HepG2 (cell line): ENCODE results near the gene WDR20. TPM values are rescaled to one million over a fixed set of nuclear protein-coding genes. Genes with fewer than 3 reads are reported as not detected.

Source experiments
- ATAC-seq: fragments of 200-7000 bp; cut with Tn5 transposase; 3 replicates; pipeline ENCODE4 v1.9.1; 2020; ENCODE audit warnings: mild to moderate bottlenecking, moderate library complexity
- BruUV-seq: library from RNA; stranded (reverse); fragments of 400-500 nt; replicated peaks from 2 replicates; lab custom pipeline; 2021; lab: Mats Ljungman, UMichigan
- CTCF ChIA-PET: fragments of 300-600 bp; formaldehyde crosslinking; extraction: SDS; loops from one replicate; lab custom pipeline; 2021; ENCODE audit warnings: low total read pairs, inconsistent platforms, low intra/inter-chr PET ratio; lab: Yijun Ruan, JAX
- POLR2A ChIA-PET: fragments of 350-600 bp; sonication (Branson Sonifier 250); formaldehyde crosslinking; loops from one replicate; lab custom pipeline; 2020; ENCODE audit warnings: antibody characterized with exemption, inconsistent platforms; lab: Yijun Ruan, JAX
- DNase-seq: peaks from one replicate; pipeline ENCODE4 v3.0.0-alpha.2; 2015; ENCODE audit warnings: low spot score
- FAIRE-seq: peaks from 3 replicates; lab custom pipeline; 2011; peaks lifted over from hg19 to GRCh38; lab: Jason Lieb, UNC
- H2AFZ ChIP-seq: one replicate; pipeline ENCODE4 v1.6.1; 2011; ENCODE audit warnings: low read length, inconsistent platforms
- H3K27ac ChIP-seq: fragments of 300-600 bp; 3 replicates; pipeline ENCODE4 v1.8.0; 2011; ENCODE audit warnings: mixed run types, mild to moderate bottlenecking, mixed read lengths, low read length, inconsistent platforms; ENCODE audit not compliant: insufficient read depth; ENCODE audit errors: extremely low read length
- H3K27me3 ChIP-seq, 2 experiments: fragments of 200-600 bp in 1 of 2; 2 replicates in 1 of 2; 3 replicates in 1 of 2; pipeline versions ENCODE4 v1.6.0 to v1.8.0; 2011; ENCODE audit warnings: low read length in 2 of 2, mild to moderate bottlenecking in 2 of 2, moderate library complexity in 2 of 2, inconsistent platforms in 1 of 2; ENCODE audit not compliant: insufficient read depth in 2 of 2, control insufficient read depth in 1 of 2
- H3K36me3 ChIP-seq, 2 experiments: fragments of 200-600 bp in 1 of 2; replicated peaks in 1 of 2; 2 replicates in 1 of 2; 3 replicates in 1 of 2; pipeline versions ENCODE4 v1.5.1 to v1.8.0; 2011; ENCODE audit warnings: low read length in 2 of 2, inconsistent platforms in 1 of 2; ENCODE audit not compliant: insufficient read depth in 2 of 2, control insufficient read depth in 1 of 2
- H3K4me1 ChIP-seq: 2 replicates; pipeline ENCODE4 v1.5.1; 2012; ENCODE audit warnings: low read length, inconsistent platforms; ENCODE audit not compliant: insufficient read depth
- H3K4me2 ChIP-seq: 2 replicates; pipeline ENCODE4 v1.6.0; 2011; ENCODE audit warnings: low read depth, low read length, inconsistent platforms
- H3K4me3 ChIP-seq, 3 experiments: fragments of 200-600 bp in 1 of 3; sonication (generic), shearing (Covaris generic) in 1 of 3; replicated peaks in 1 of 3; 2 replicates each; pipeline ENCODE4 v1.5.1; 2011 to 2016; ENCODE audit warnings: low read length in 3 of 3, inconsistent platforms in 2 of 3, low read depth in 2 of 3, mild to moderate bottlenecking in 2 of 3, control low read depth in 1 of 3, mixed read lengths in 1 of 3; ENCODE audit not compliant: insufficient read depth in 1 of 3
- H3K79me2 ChIP-seq: one replicate; pipeline ENCODE4 v1.6.1; 2011; ENCODE audit warnings: low read length, inconsistent platforms; ENCODE audit not compliant: insufficient read depth
- H3K9ac ChIP-seq: 2 replicates; pipeline ENCODE4 v1.6.0; 2011; ENCODE audit warnings: mild to moderate bottlenecking, low read depth, low read length, inconsistent platforms; ENCODE audit not compliant: insufficient read depth
- H3K9me3 ChIP-seq: 2 replicates; pipeline ENCODE4 v1.5.1; 2012; ENCODE audit warnings: mild to moderate bottlenecking, low read length
- H4K20me1 ChIP-seq: 2 replicates; pipeline ENCODE4 v1.6.0; 2011; ENCODE audit warnings: inconsistent platforms, mild to moderate bottlenecking, low read length, moderate library complexity; ENCODE audit not compliant: insufficient read depth
- HNRNPH1 ChIP-seq: fragments of 200-400 bp; formaldehyde crosslinking; optimal IDR thresholded peaks from 2 replicates; pipeline ENCODE3; 2017; ENCODE audit warnings: mild to moderate bottlenecking, low read depth, low read length
- KDM6A ChIP-seq: IDR thresholded peaks from 2 replicates; pipeline ENCODE4 v1.6.1; 2016; ENCODE audit warnings: low read depth
- ZNF605 ChIP-seq: sonication (generic); formaldehyde crosslinking; IDR thresholded peaks from 2 replicates; pipeline ENCODE4 v1.8.0; 2022; ENCODE audit warnings: mild to moderate bottlenecking, missing genetic modification reagents
- ZNF660 ChIP-seq: sonication (generic); formaldehyde crosslinking; IDR thresholded peaks from 2 replicates; pipeline ENCODE4 v1.5.1; 2020; ENCODE audit warnings: mild to moderate bottlenecking, low read depth, missing genetic modification reagents, borderline replicate concordance
- ZNF746 ChIP-seq: sonication (generic); formaldehyde crosslinking; IDR thresholded peaks from 2 replicates; pipeline ENCODE4 v1.8.0; 2022; ENCODE audit warnings: mild to moderate bottlenecking, missing genetic modification reagents
- WGBS: methylation state at CpG from one replicate; pipeline ENCODE4 v1.1.6; 2017; ENCODE audit warnings: low lambda C conversion rate; 5-methylcytosine and 5-hydroxymethylcytosine counted together
- in situ Hi-C: cut with HindIII; loops from 2 replicates; pipeline ENCODE4 v1.10.0; 2017; ENCODE audit warnings: low pct_unique_long_range_greater_than_20kb; ENCODE audit not compliant: extremely low pct_ligation_motif_present
- intact Hi-C: fragments of 100-400 bp; cut with micrococcal nuclease; formaldehyde crosslinking; loops from one replicate; pipeline ENCODE4 v1.10.0; 2022; ENCODE audit not compliant: unreplicated experiment
- polyA plus RNA-seq, 8 experiments: library from polyadenylated mRNA; depleted of rRNA in 3 of 8; stranded (reverse) in 7 of 8; unstranded in 1 of 8; fragments of >200 nt; fragmentation: Illumina TruSeq in 4 of 8; extraction: Trizol in 4 of 8; gene quantifications; 2 replicates each; pipeline versions ENCODE4 v1.2.1 to v1.2.3, GENCODE V29; 2011 to 2016; ENCODE audit warnings: low read depth in 4 of 8, missing spikeins in 1 of 8, mixed read lengths in 1 of 8; ENCODE audit not compliant: insufficient read depth in 1 of 8
- total RNA-seq, 5 experiments: library from RNA; depleted of rRNA; stranded (reverse); fragments of >200 nt; fragmentation: Illumina TruSeq; extraction: Trizol; gene quantifications; 2 replicates each; pipeline ENCODE4 v1.2.3, GENCODE V29; 2016; ENCODE audit warnings: low read depth in 1 of 5
- TF ChIP-seq, protein P1 (sequence below): IDR thresholded peaks from 2 replicates; pipeline ENCODE4 v1.6.1; 2012; ENCODE audit warnings: inconsistent platforms
- TF ChIP-seq, protein P2 (sequence below): sonication (generic); formaldehyde crosslinking; IDR thresholded peaks from 2 replicates; pipeline ENCODE4 v1.8.0; 2022; ENCODE audit warnings: missing genetic modification reagents, mild to moderate bottlenecking, moderate library complexity, borderline replicate concordance
- TF ChIP-seq, protein P3 (sequence below): sonication (generic); formaldehyde crosslinking; IDR thresholded peaks from 2 replicates; pipeline ENCODE4 v1.5.0; 2020; ENCODE audit warnings: mild to moderate bottlenecking, low read depth, missing genetic modification reagents, borderline replicate concordance

Gene WDR20
- total and polyA plus RNA-seq, 2 of the 13 experiments (the other 11 are each of a cell fraction or from before 2014, with no cell fraction given): 10.4 to 23.2 TPM

DNA sequence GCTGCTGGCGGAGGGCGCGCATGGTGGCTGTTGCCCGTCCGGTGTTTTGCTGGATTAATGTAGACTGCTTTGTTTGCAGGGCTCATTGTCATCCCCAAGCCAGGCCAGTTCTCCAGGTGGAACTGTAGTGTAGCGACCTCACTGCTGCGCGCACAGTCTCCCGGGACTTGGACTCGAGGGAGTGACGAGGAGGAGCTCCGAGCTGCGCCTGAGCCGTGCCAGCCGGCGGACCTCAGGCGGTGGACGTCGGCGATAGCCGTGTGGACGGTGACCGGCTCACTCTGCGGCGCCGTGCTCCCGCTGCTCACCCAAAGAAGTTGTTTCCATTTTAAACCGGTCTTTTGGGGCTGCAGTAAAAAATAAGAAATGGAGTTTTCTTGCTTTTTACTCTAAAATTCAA lies 83.1 kb downstream of the WDR20 start:
- BruUV-seq: no TSS peak
- ATAC-seq: no peak
- in situ Hi-C loops (no loop called here), intact Hi-C loops (no loop called here)
- H3K9me3 ChIP-seq: no peaks in the 10 kb centered on the region
- no peaks in the 10 kb centered on the region for H3K4me1 ChIP-seq
- H3K27ac ChIP-seq: no peak overlapping the region
- no peaks in the 10 kb centered on the region for H4K20me1 ChIP-seq
- no peak for DNase-seq
- no peak for TF ChIP-seq ZNF746 (CRISPR knock-in tag)
- TF ChIP-seq HNRNPH1: no peak
- TF ChIP-seq ZNF605 (CRISPR knock-in tag): no peak
- TF ChIP-seq, protein P1, sequence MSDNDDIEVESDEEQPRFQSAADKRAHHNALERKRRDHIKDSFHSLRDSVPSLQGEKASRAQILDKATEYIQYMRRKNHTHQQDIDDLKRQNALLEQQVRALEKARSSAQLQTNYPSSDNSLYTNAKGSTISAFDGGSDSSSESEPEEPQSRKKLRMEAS: no peak
- peaks cover 1 to 2% of the 10 kb centered on the region in 2 experiments; a peak in 2 of 5 replicates for H3K36me3 ChIP-seq
- H2AFZ ChIP-seq: no peak overlapping the region
- H3K4me3 ChIP-seq: no peak overlapping the region
- ChIA-PET CTCF (no interaction called here), POLR2A (no interaction called here)
- WGBS: 99% methylated on average over 26 of the region's 28 CpGs
- no peaks in the 10 kb centered on the region for H3K79me2 ChIP-seq
- H3K27me3 ChIP-seq: no peaks in the 10 kb centered on the region; a peak in 1 of 5 replicates
- H3K4me2 ChIP-seq: no peak overlapping the region
- H3K9ac ChIP-seq: no peak overlapping the region
- FAIRE-seq: no peak

DNA sequence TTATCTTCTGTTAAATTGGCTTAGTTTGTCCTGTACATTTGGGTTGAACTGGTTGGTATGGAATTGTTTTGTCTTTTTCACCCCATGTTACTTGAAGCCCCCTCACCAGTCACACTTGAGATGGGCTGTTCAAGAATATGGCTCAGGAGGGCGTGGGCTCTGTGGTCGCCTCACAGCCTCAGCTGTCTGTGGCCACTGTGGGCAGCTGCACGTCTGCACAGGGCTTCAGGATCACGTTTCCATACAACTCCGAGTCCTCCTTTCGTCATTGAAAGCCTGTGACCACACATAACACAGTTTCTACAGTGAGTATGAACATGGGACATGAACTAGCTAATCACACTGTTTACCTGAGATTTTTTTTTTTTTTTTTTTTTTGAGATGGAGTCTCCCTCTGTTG lies 84.0 kb downstream of the WDR20 start:
- Histone ChIP-seq H3K27me3 (no peaks in the 10 kb centered on the region; a peak in 1 of 5 replicates), H3K9me3 (no peaks in the 10 kb centered on the region), H3K9ac (no peak overlapping the region), H4K20me1 (no peaks in the 10 kb centered on the region), H3K4me3 (no peak overlapping the region), H3K4me1 (no peaks in the 10 kb centered on the region), H2AFZ (no peak overlapping the region), H3K79me2 (no peaks in the 10 kb centered on the region), H3K27ac (no peak overlapping the region), H3K36me3 (peaks cover 1 to 2% of the 10 kb centered on the region in 2 experiments; a peak in 2 of 5 replicates), H3K4me2 (no peak overlapping the region)
- TF ChIP-seq, protein P2, sequence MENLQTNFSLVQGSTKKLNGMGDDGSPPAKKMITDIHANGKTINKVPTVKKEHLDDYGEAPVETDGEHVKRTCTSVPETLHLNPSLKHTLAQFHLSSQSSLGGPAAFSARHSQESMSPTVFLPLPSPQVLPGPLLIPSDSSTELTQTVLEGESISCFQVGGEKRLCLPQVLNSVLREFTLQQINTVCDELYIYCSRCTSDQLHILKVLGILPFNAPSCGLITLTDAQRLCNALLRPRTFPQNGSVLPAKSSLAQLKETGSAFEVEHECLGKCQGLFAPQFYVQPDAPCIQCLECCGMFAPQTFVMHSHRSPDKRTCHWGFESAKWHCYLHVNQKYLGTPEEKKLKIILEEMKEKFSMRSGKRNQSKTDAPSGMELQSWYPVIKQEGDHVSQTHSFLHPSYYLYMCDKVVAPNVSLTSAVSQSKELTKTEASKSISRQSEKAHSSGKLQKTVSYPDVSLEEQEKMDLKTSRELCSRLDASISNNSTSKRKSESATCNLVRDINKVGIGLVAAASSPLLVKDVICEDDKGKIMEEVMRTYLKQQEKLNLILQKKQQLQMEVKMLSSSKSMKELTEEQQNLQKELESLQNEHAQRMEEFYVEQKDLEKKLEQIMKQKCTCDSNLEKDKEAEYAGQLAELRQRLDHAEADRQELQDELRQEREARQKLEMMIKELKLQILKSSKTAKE (CRISPR knock-in tag): no peak
- TF ChIP-seq ZNF660 (CRISPR knock-in tag) (no peak), KDM6A (CRISPR knock-in tag) (no peak)
- TF ChIP-seq, protein P3, sequence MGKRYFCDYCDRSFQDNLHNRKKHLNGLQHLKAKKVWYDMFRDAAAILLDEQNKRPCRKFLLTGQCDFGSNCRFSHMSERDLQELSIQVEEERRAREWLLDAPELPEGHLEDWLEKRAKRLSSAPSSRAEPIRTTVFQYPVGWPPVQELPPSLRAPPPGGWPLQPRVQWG: no peak
- ChIA-PET POLR2A (no interaction called here), CTCF (no interaction called here)
- in situ Hi-C loops: no loop called here
- DNase-seq: no peak
- WGBS: 96% methylated on average over 6 of the region's 6 CpGs
- no TSS peak for BruUV-seq
- no peak for FAIRE-seq
- ATAC-seq: no peak
- intact Hi-C loops: no loop called here
